Vagina (tissue), 2 donors: ENCODE results near the gene SLC22A23. TPM values are rescaled to one million over a fixed set of nuclear protein-coding genes. Genes with fewer than 3 reads are reported as not detected.

Source experiments
- DNase-seq, 2 donors: peaks; one replicate each; pipeline ENCODE4 v3.0.0-alpha.2; 2017; ENCODE audit errors: extremely low spot score in 2 of 2
- H3K27ac ChIP-seq: fragments of 200-600 bp; sonication (generic); one replicate; pipeline ENCODE4 v1.5.1; 2019
- H3K27me3 ChIP-seq: fragments of 200-600 bp; sonication (generic); one replicate; pipeline ENCODE4 v1.5.1; 2019
- H3K36me3 ChIP-seq, 2 donors: fragments of 200-600 bp; sonication (generic); one replicate each; pipeline ENCODE4 v1.5.1; 2017 to 2019
- H3K4me1 ChIP-seq: fragments of 200-600 bp; sonication (generic); one replicate; pipeline ENCODE4 v1.5.1; 2019
- H3K4me3 ChIP-seq, 2 donors: fragments of 200-600 bp; sonication (generic); 1 replicate in 1 of 2; 2 replicates in 1 of 2; pipeline ENCODE4 v1.5.1; 2016 to 2019
- H3K9me3 ChIP-seq: fragments of 200-600 bp; sonication (generic); one replicate; pipeline ENCODE4 v1.5.1; 2019
- POLR2A ChIP-seq, 2 donors: fragments of 450-650 bp; IDR thresholded peaks; one replicate each; pipeline ENCODE4 v1.6.1; 2017; ENCODE audit warnings: antibody characterized with exemption in 2 of 2, mild to moderate bottlenecking in 2 of 2, moderate library complexity in 2 of 2
- POLR2AphosphoS5 ChIP-seq, 2 donors: sonication (generic); formaldehyde crosslinking; IDR thresholded peaks; one replicate each; pipeline ENCODE4 v1.9.0; 2017; ENCODE audit warnings: antibody characterized with exemption in 2 of 2, mild to moderate bottlenecking in 2 of 2, low read depth in 1 of 2; ENCODE audit not compliant: insufficient read depth in 1 of 2
- intact Hi-C: fragments of 100-400 bp; cut with DNase I; formaldehyde crosslinking; loops from one replicate; pipeline ENCODE4 v1.15.1; 2023
- total RNA-seq: library from RNA; depleted of rRNA; stranded (reverse); fragments of >200 nt; gene quantifications from one replicate; pipeline ENCODE4 v1.2.3, GENCODE V29; 2016
- TF ChIP-seq, protein P1 (sequence below), 3 experiments: fragments of 450-650 bp in 2 of 3; fragments of 200-600 bp in 1 of 3; sonication (generic) in 1 of 3; IDR thresholded peaks; one replicate each; pipeline ENCODE4 v1.5.1; 2017 to 2019; ENCODE audit warnings: antibody characterized with exemption in 3 of 3, mild to moderate bottlenecking in 2 of 3, moderate library complexity in 2 of 3

Gene SLC22A23
- total RNA-seq, 1 donor from 2014 or later, result 40.5 TPM

DNA sequence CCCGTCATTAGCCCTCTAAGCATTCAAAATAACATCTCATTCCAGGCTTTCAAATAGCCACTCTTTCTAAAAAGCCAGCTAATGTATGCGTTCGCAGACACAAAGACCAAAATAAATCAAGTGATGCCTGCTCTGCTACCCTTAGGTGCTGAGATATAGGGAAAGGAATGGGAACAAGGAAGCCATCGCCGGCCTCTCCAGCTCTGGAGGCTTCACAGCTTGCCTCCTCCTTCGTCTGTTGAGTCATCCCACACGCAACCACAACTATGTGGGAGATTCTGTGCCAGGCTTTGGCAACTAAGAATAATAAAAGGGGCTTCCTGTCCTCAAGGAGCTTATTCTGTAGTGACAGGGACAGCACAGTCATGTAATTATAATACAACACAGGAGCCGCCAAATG lies 27.3 kb upstream of the SLC22A23 start:
- Histone ChIP-seq H3K4me1 (no peaks in the 10 kb centered on the region), H3K36me3 (no peaks in the 10 kb centered on the region), H3K4me3 (no peak overlapping the region), H3K9me3 (no peaks in the 10 kb centered on the region), H3K27me3 (no peaks in the 10 kb centered on the region), H3K27ac (no peak overlapping the region)
- no peak for DNase-seq
- TF ChIP-seq, protein P1, sequence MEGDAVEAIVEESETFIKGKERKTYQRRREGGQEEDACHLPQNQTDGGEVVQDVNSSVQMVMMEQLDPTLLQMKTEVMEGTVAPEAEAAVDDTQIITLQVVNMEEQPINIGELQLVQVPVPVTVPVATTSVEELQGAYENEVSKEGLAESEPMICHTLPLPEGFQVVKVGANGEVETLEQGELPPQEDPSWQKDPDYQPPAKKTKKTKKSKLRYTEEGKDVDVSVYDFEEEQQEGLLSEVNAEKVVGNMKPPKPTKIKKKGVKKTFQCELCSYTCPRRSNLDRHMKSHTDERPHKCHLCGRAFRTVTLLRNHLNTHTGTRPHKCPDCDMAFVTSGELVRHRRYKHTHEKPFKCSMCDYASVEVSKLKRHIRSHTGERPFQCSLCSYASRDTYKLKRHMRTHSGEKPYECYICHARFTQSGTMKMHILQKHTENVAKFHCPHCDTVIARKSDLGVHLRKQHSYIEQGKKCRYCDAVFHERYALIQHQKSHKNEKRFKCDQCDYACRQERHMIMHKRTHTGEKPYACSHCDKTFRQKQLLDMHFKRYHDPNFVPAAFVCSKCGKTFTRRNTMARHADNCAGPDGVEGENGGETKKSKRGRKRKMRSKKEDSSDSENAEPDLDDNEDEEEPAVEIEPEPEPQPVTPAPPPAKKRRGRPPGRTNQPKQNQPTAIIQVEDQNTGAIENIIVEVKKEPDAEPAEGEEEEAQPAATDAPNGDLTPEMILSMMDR (IDR thresholded peaks at IDR 0.05), result no peak
- TF ChIP-seq POLR2AphosphoS5 (IDR thresholded peaks at IDR 0.05; ENCODE audit: insufficient read depth in 1 of 2, low read depth in 1 of 2) (no peak), POLR2A (IDR thresholded peaks at IDR 0.05) (no peak)
- intact Hi-C loops, result no loop called here

DNA sequence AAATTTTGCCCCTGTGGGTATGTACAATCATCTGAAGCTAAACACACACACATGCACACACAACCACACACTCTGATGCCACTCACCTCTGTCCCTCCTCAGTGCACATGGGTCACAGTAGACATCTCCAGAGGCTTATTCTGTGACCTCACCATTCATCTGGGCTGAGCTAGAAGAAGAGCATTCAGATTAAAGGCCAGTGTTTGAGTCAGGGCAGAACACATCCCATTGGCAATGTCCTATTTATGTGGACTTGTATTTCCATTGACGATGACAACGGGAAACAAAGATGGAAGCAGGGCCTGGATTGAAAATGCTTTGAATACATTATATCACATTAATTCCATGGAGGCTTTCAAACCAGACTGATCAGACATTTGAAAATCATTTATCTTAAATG lies 26.8 kb upstream of the SLC22A23 start:
- intact Hi-C loops, result no loop called here
- no peak for DNase-seq
- no peak overlapping the region for H3K27ac ChIP-seq

DNA sequence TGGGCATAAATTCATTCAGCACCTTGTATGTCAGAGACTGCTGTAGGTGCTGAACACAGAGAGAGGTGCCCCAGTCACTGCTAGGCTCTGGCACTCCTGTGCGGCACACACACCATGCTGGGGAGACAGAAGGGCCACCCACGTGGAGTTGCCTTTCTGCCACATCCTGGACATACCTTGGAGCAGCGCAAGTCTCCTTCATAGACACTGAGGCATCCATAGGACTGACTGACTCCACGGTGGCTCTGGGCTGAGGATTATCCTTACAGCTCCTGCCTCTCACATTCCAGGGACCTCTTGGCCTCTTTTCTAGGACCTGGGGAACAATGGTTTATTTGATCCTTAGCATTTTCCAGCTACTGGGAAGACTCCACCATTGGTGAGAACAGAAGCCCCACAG lies 26.0 kb upstream of the SLC22A23 start:
- H3K36me3 ChIP-seq, result no peaks in the 10 kb centered on the region
- TF ChIP-seq POLR2AphosphoS5 (IDR thresholded peaks at IDR 0.05; ENCODE audit: insufficient read depth in 1 of 2, low read depth in 1 of 2), result no peak
- H3K27me3 ChIP-seq, result no peaks in the 10 kb centered on the region
- no peak overlapping the region for H3K27ac ChIP-seq
- no peaks in the 10 kb centered on the region for H3K9me3 ChIP-seq
- H3K4me1 ChIP-seq, result no peaks in the 10 kb centered on the region
- H3K4me3 ChIP-seq, result no peak overlapping the region
- intact Hi-C loops, result no loop called here
- DNase-seq, result no peak

More for the DNA sequence above, 26.8 kb upstream of the SLC22A23 start:
- TF ChIP-seq, protein P1 (IDR thresholded peaks at IDR 0.05), result no peak
- no peak for TF ChIP-seq POLR2A (IDR thresholded peaks at IDR 0.05)
- no peak for TF ChIP-seq POLR2AphosphoS5 (IDR thresholded peaks at IDR 0.05; ENCODE audit: insufficient read depth in 1 of 2, low read depth in 1 of 2)
- Histone ChIP-seq H3K4me1 (no peaks in the 10 kb centered on the region), H3K27me3 (no peaks in the 10 kb centered on the region), H3K36me3 (no peaks in the 10 kb centered on the region), H3K4me3 (no peak overlapping the region), H3K9me3 (no peaks in the 10 kb centered on the region)

DNA sequence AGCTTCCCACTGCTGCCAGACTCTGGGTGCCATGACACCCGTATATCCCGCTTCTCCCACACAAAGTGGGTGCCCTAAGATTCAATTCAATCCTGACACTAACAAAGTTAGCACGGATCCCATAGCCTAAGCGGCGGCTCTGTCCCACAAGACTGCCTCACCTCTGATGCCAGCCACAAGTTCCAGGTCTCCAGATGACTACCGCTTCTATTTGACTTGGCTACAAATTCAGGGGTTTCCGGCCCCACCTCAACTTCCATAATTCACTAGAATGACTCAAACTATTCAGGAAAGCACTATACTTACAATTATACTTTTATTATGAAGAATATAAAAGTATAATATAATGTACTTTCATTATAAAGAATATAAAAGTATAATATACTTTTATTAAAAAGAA lies 24.8 kb upstream of the SLC22A23 start:
- Histone ChIP-seq H3K4me3 (no peak overlapping the region), H3K9me3 (no peaks in the 10 kb centered on the region)
- TF ChIP-seq POLR2AphosphoS5 (IDR thresholded peaks at IDR 0.05; ENCODE audit: insufficient read depth in 1 of 2, low read depth in 1 of 2) (no peak), POLR2A (IDR thresholded peaks at IDR 0.05) (no peak)
- TF ChIP-seq, protein P1 (IDR thresholded peaks at IDR 0.05), result no peak

DNA sequence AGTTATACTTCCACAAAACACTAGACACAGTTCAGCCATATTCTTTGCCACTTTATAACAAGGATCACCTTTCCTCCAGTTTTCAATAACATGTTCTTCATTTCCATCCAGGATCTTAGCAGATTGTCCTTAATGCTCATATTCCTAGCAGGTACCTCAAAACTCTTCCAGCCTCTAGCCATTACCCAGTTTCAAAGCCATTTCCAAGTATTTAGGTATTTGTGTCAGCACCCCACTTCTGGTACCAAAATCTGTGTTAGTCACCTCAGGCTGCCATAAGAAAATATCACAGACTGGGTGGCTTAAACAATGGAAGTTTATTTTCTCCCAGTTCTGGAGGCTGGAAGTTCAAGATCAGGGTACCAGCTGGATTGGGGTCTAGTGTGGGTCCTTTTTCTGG lies 23.2 kb upstream of the SLC22A23 start:
- TF ChIP-seq POLR2AphosphoS5 (IDR thresholded peaks at IDR 0.05; ENCODE audit: insufficient read depth in 1 of 2, low read depth in 1 of 2) (no peak), POLR2A (IDR thresholded peaks at IDR 0.05) (no peak)
- TF ChIP-seq, protein P1 (IDR thresholded peaks at IDR 0.05), result no peak
- Histone ChIP-seq H3K4me3 (no peak overlapping the region), H3K9me3 (no peaks in the 10 kb centered on the region), H3K36me3 (no peaks in the 10 kb centered on the region), H3K27ac (no peak overlapping the region), H3K27me3 (no peaks in the 10 kb centered on the region), H3K4me1 (no peaks in the 10 kb centered on the region)
- DNase-seq, result no peak
- intact Hi-C loops, result no loop called here

More for the DNA sequence above, 24.8 kb upstream of the SLC22A23 start:
- no peaks in the 10 kb centered on the region for H3K27me3 ChIP-seq
- intact Hi-C loops, result no loop called here
- no peaks in the 10 kb centered on the region for H3K4me1 ChIP-seq
- no peak for DNase-seq
- no peak overlapping the region for H3K27ac ChIP-seq
- no peaks in the 10 kb centered on the region for H3K36me3 ChIP-seq
